H1 (cell line): ENCODE measurements around the gene KNOP1. TPM values are rescaled to one million over a fixed set of nuclear protein-coding genes. Genes with fewer than 3 reads are reported as not detected.

ENCODE experiments used
- CTCF ChIA-PET: fragments of 300-600 bp; sonication (Branson Sonifier 250); formaldehyde crosslinking; loops from one replicate; lab custom pipeline; 2021; ENCODE audit not compliant: partially characterized antibody; lab: Charles Lee
- POLR2A ChIA-PET: fragments of 300-600 bp; sonication (Branson Sonifier 250); formaldehyde crosslinking; loops from one replicate; lab custom pipeline; 2021; ENCODE audit warnings: inconsistent platforms; ENCODE audit not compliant: partially characterized antibody; lab: Charles Lee
- DNase-seq, 2 experiments: peaks; one replicate each; pipeline versions ENCODE4 v3.0.0 to v3.0.0-alpha.2; 2010 to 2022; ENCODE audit warnings: low spot score in 2 of 2, low read depth in 1 of 2, mixed read lengths in 1 of 2
- FAIRE-seq: peaks from 2 replicates; lab custom pipeline; 2011; peaks lifted over from hg19 to GRCh38; lab: Jason Lieb, UNC
- H2AFZ ChIP-seq: 2 replicates; pipeline ENCODE4 v1.8.1; 2012; ENCODE audit warnings: low read length, inconsistent platforms
- H2AK5ac ChIP-seq: 2 replicates; pipeline ENCODE4 v1.6.1; 2013; ENCODE audit warnings: low read depth, low read length
- H2BK120ac ChIP-seq: replicated peaks from 2 replicates; pipeline ENCODE3; 2013; ENCODE audit warnings: low read depth, low read length, inconsistent platforms
- H2BK12ac ChIP-seq: 2 replicates; pipeline ENCODE4 v1.6.1; 2013; ENCODE audit warnings: low read depth, low read length
- H2BK15ac ChIP-seq: 2 replicates; pipeline ENCODE4 v1.6.1; 2013; ENCODE audit warnings: low read length
- H2BK20ac ChIP-seq: 2 replicates; pipeline ENCODE4 v1.6.1; 2013; ENCODE audit warnings: low read length
- H2BK5ac ChIP-seq: 2 replicates; pipeline ENCODE4 v1.6.1; 2013; ENCODE audit warnings: low read depth, low read length
- H3K14ac ChIP-seq: 2 replicates; pipeline ENCODE4 v1.6.1; 2013; ENCODE audit warnings: inconsistent platforms; ENCODE audit not compliant: insufficient read length
- H3K18ac ChIP-seq: 2 replicates; pipeline ENCODE4 v1.6.1; 2013; ENCODE audit warnings: low read length; ENCODE audit errors: extremely low read depth
- H3K23ac ChIP-seq: 2 replicates; pipeline ENCODE4 v1.6.1; 2013; ENCODE audit warnings: inconsistent platforms; ENCODE audit not compliant: insufficient read length
- H3K23me2 ChIP-seq: 2 replicates; pipeline ENCODE4 v1.6.1; 2013; ENCODE audit warnings: low read depth, low read length
- H3K27ac ChIP-seq: 2 replicates; pipeline ENCODE4 v1.6.1; 2011; ENCODE audit warnings: low read depth, low read length, inconsistent platforms
- H3K27me3 ChIP-seq, 4 experiments: replicated peaks in 1 of 4; 1 replicate in 1 of 4; 2 replicates in 3 of 4; pipeline versions ENCODE4 v1.6.1 to v1.8.1; 2011 to 2013; ENCODE audit warnings: low read length in 3 of 4, mild to moderate bottlenecking in 3 of 4, inconsistent platforms in 2 of 4, mixed read lengths in 2 of 4, moderate library complexity in 1 of 4; ENCODE audit not compliant: control insufficient read depth in 3 of 4, insufficient read depth in 3 of 4; ENCODE audit errors: extremely low read depth in 1 of 4
- H3K36me3 ChIP-seq, 4 experiments: 2 replicates each; pipeline versions ENCODE4 v1.6.1 to v1.8.1; 2011 to 2013; ENCODE audit warnings: mild to moderate bottlenecking in 4 of 4, low read length in 3 of 4, moderate library complexity in 2 of 4, control low read depth in 1 of 4, inconsistent platforms in 1 of 4; ENCODE audit not compliant: insufficient read depth in 4 of 4, control insufficient read depth in 2 of 4
- H3K4ac ChIP-seq: replicated peaks from 2 replicates; pipeline ENCODE3; 2013; ENCODE audit warnings: low read length, low read depth, mixed read lengths, inconsistent platforms; ENCODE audit not compliant: insufficient read length
- H3K4me1 ChIP-seq, 4 experiments: replicated peaks in 1 of 4; 1 replicate in 1 of 4; 2 replicates in 3 of 4; pipeline versions ENCODE4 v1.6.1 to v1.8.1; 2011 to 2013; ENCODE audit warnings: low read length in 3 of 4, inconsistent platforms in 2 of 4, mixed read lengths in 1 of 4; ENCODE audit not compliant: insufficient read depth in 4 of 4, control insufficient read depth in 3 of 4
- H3K4me2 ChIP-seq, 2 experiments: 2 replicates each; pipeline versions ENCODE4 v1.6.1 to v1.8.1; 2011 to 2013; ENCODE audit warnings: low read depth in 2 of 2, low read length in 2 of 2, control low read depth in 1 of 2, inconsistent platforms in 1 of 2, mild to moderate bottlenecking in 1 of 2; ENCODE audit not compliant: insufficient read depth in 1 of 2
- H3K4me3 ChIP-seq, 4 experiments: fragments of 200-600, 300-600 bp in 1 of 4; sonication (generic), shearing (Covaris generic), sonication (Bioruptor Twin) in 1 of 4; 2 replicates each; pipeline versions ENCODE4 v1.5.1 to v1.8.1; 2011 to 2016; ENCODE audit warnings: low read length in 4 of 4, low read depth in 3 of 4, control low read depth in 2 of 4, inconsistent platforms in 2 of 4, mild to moderate bottlenecking in 2 of 4, mixed read lengths in 1 of 4, moderate library complexity in 1 of 4; ENCODE audit not compliant: insufficient read depth in 2 of 4; ENCODE audit errors: extremely low read depth in 1 of 4
- H3K56ac ChIP-seq: replicated peaks from 2 replicates; pipeline ENCODE3; 2013; ENCODE audit warnings: low read depth, mild to moderate bottlenecking, mixed read lengths, low read length, inconsistent platforms; ENCODE audit not compliant: insufficient read length
- H3K79me1 ChIP-seq: 2 replicates; pipeline ENCODE4 v1.6.1; 2013; ENCODE audit warnings: low read depth, low read length, control low read depth
- H3K79me2 ChIP-seq, 2 experiments: 2 replicates each; pipeline versions ENCODE4 v1.6.1 to v1.8.1; 2012 to 2013; ENCODE audit warnings: low read length in 2 of 2, mild to moderate bottlenecking in 2 of 2, inconsistent platforms in 1 of 2; ENCODE audit not compliant: insufficient read depth in 2 of 2, control insufficient read depth in 1 of 2
- H3K9ac ChIP-seq, 4 experiments: replicated peaks in 1 of 4; 1 replicate in 1 of 4; 2 replicates in 3 of 4; pipeline versions ENCODE4 v1.6.1 to v1.8.1; 2011 to 2013; ENCODE audit warnings: low read depth in 3 of 4, low read length in 3 of 4, control low read depth in 2 of 4, mild to moderate bottlenecking in 2 of 4, moderate library complexity in 2 of 4, inconsistent platforms in 1 of 4; ENCODE audit errors: extremely low read depth in 1 of 4
- H3K9me3 ChIP-seq, 2 experiments: 2 replicates each; pipeline versions ENCODE4 v1.6.1 to v1.8.1; 2012 to 2013; ENCODE audit warnings: mild to moderate bottlenecking in 2 of 2, moderate library complexity in 2 of 2, control low read depth in 1 of 2, inconsistent platforms in 1 of 2, low read depth in 1 of 2, low read length in 1 of 2, mixed read lengths in 1 of 2; ENCODE audit not compliant: insufficient read depth in 2 of 2
- H4K20me1 ChIP-seq, 2 experiments: replicated peaks in 1 of 2; 2 replicates each; pipeline versions ENCODE3 to v1.8.1; 2011 to 2013; ENCODE audit warnings: inconsistent platforms in 2 of 2, low read length in 2 of 2, mild to moderate bottlenecking in 1 of 2; ENCODE audit not compliant: insufficient read depth in 2 of 2, control insufficient read depth in 1 of 2
- H4K5ac ChIP-seq: 2 replicates; pipeline ENCODE4 v1.6.1; 2013; ENCODE audit warnings: low read length, low read depth, mixed read lengths, inconsistent platforms; ENCODE audit not compliant: insufficient read length
- H4K8ac ChIP-seq: 2 replicates; pipeline ENCODE4 v1.8.0; 2013; ENCODE audit warnings: mild to moderate bottlenecking, moderate library complexity, low read length, inconsistent platforms; ENCODE audit not compliant: insufficient read depth; ENCODE audit errors: extremely low read depth
- H4K91ac ChIP-seq: replicated peaks from 2 replicates; pipeline ENCODE3; 2013; ENCODE audit warnings: low read length, mixed read lengths, inconsistent platforms; ENCODE audit not compliant: insufficient read length
- CREB1 ChIP-seq: IDR thresholded peaks from 2 replicates; pipeline ENCODE4 v1.6.1; 2012; ENCODE audit warnings: inconsistent platforms
- EGR1 ChIP-seq: IDR thresholded peaks from 2 replicates; pipeline ENCODE4 v1.6.1; 2011; ENCODE audit warnings: low read depth, low read length, borderline replicate concordance
- JUND ChIP-seq: IDR thresholded peaks from 2 replicates; pipeline ENCODE4 v1.6.1; 2011; ENCODE audit warnings: mild to moderate bottlenecking, improper control_type of control experiment, low read length
- PHF8 ChIP-seq: fragments of 200-600 bp; sonication (generic); conservative IDR thresholded peaks from 2 replicates; pipeline ENCODE4 v1.7.1; 2012; ENCODE audit warnings: low read depth, mild to moderate bottlenecking, inconsistent platforms, low read length, moderate library complexity
- RAD21 ChIP-seq, 2 experiments: IDR thresholded peaks in 1 of 2; conservative IDR thresholded peaks in 1 of 2; 2 replicates each; pipeline ENCODE4 v1.6.1; 2011; ENCODE audit warnings: low read depth in 2 of 2, low read length in 2 of 2, improper control_type of control experiment in 1 of 2, inconsistent platforms in 1 of 2, mild to moderate bottlenecking in 1 of 2, moderate library complexity in 1 of 2
- SP4 ChIP-seq: IDR thresholded peaks from 2 replicates; pipeline ENCODE4 v1.6.1; 2012; ENCODE audit warnings: low read length, inconsistent platforms
- SRF ChIP-seq: IDR thresholded peaks from 2 replicates; pipeline ENCODE4 v1.6.1; 2011; ENCODE audit warnings: mild to moderate bottlenecking, low read depth, low read length, moderate library complexity
- TBP ChIP-seq: IDR thresholded peaks from 2 replicates; pipeline ENCODE4 v1.6.1; 2011; ENCODE audit warnings: low read depth, low read length, improper control_type of control experiment
- USF2 ChIP-seq: IDR thresholded peaks from 2 replicates; pipeline ENCODE4 v1.6.1; 2011; ENCODE audit warnings: low read length, improper control_type of control experiment
- YY1 ChIP-seq: IDR thresholded peaks from 2 replicates; pipeline ENCODE4 v1.6.1; 2011; ENCODE audit warnings: low read depth, mild to moderate bottlenecking, low read length
- ZNF274 ChIP-seq: IDR thresholded peaks from 2 replicates; pipeline ENCODE4 v1.7.0; 2012; ENCODE audit warnings: low read length, borderline replicate concordance; ENCODE audit errors: extremely low read depth
- WGBS, 2 experiments: shearing (Covaris generic) in 1 of 2; methylation state at CpG; one replicate each; pipeline versions ENCODE4 v1.1.6 to v1.1.7; 2013 to 2015; ENCODE audit warnings: low lambda C conversion rate in 2 of 2, mixed read lengths in 2 of 2, inconsistent platforms in 1 of 2, low coverage in 1 of 2, missing lambda C conversion rate in 1 of 2; ENCODE audit not compliant: insufficient replicate concordance in 2 of 2, insufficient coverage in 1 of 2, insufficient read length in 1 of 2; ENCODE audit errors: extremely low coverage in 1 of 2, missing lambda C conversion rate in 1 of 2; 5-methylcytosine and 5-hydroxymethylcytosine counted together
- polyA plus RNA-seq, 7 experiments: library from polyadenylated mRNA; depleted of rRNA in 3 of 7; stranded (reverse) in 5 of 7; unstranded in 2 of 7; fragments of >200 nt in 5 of 7; fragments of 200-250 nt in 2 of 7; gene quantifications; 1 replicate in 5 of 7; 2 replicates in 1 of 7; 4 replicates in 1 of 7; pipeline versions ENCODE4 v1.2.1 to v1.2.3, GENCODE V29; 2011 to 2013; ENCODE audit warnings: missing spikeins in 2 of 7, mixed read lengths in 2 of 7
- total RNA-seq: library from RNA; stranded (reverse); fragmentation: NEBNext Ultra II Directional; extraction: Animal tissue kit (Norgen Biotek cat#: 25700); gene quantifications from 2 replicates; pipeline ENCODE4 v1.2.1, GENCODE V29; 2021

Gene KNOP1
- total and polyA plus RNA-seq, 2 of the 8 experiments (the other 6 are each of a cell fraction or from before 2014, with no cell fraction given): 21.6 to 87.9 TPM

- peaks cover 7 to 92% of the 10 kb centered on the region in 2 experiments; a peak in 3 of 4 replicates for H3K79me2 ChIP-seq
- TF ChIP-seq SP4 (no peak), PHF8 (no peak), YY1 (no peak), CREB1 (no peak), EGR1 (no peak), ZNF274 (no peak), JUND (no peak), SRF (no peak), USF2 (no peak), RAD21 (IDR thresholded peaks at IDR 0.05 in 1 of 2, conservative IDR thresholded peaks at IDR 0.05 in 1 of 2; ENCODE audit: low read depth in 2 of 2, low read length in 2 of 2) (no peak), TBP (no peak)
Observed at GRCh38 chr16:19707569-19708295, 10.3 kb downstream of the KNOP1 start.

More at GRCh38 chr16:19707569-19708295, 10.3 kb downstream of the KNOP1 start:
- Histone ChIP-seq H3K4me2 (0 out of 4 replicates have a peak overlapping the region, but pooled peaks of 1 of the 2 experiments have one; percentile 4), H3K23ac (no peak overlapping the region), H3K4me1 (peaks cover 12 to 49% (median 35%) of the 10 kb centered on the region in 4 experiments), H3K4me3 (no peak overlapping the region; a peak in 1 of 8 replicates), H3K4ac (no peak overlapping the region), H4K5ac (no peak overlapping the region), H3K36me3 (peaks cover 34 to 88% (median 56%) of the 10 kb centered on the region in 4 experiments), H3K27ac (0 out of 2 replicates have a peak overlapping the region, but pooled peaks have one; percentile 22), H2BK5ac (peak overlapping the region; percentile 15; the same call in 1 of the 2 replicates), H3K18ac (no peak overlapping the region; the same call in 1 of the 2 replicates), H3K23me2 (no peaks in the 10 kb centered on the region), H4K20me1 (peaks cover 41 to 56% of the 10 kb centered on the region in 2 experiments), H3K9me3 (no peaks in the 10 kb centered on the region), H2AK5ac (0 out of 2 replicates have a peak overlapping the region, but pooled peaks have one; percentile 28), H2BK15ac (no peak overlapping the region), H4K91ac (peak overlapping the region; percentile 15), H3K14ac (no peak overlapping the region), H3K56ac (no peak overlapping the region), H3K79me1 (peaks cover 33% of the 10 kb centered on the region), H2BK12ac (peak overlapping the region; percentile 50), H3K9ac (no peak overlapping the region), H2BK120ac (no peak overlapping the region), H2AFZ (no peak overlapping the region), H4K8ac (no peak overlapping the region), H3K27me3 (no peaks in the 10 kb centered on the region), H2BK20ac (no peak overlapping the region)
- POLR2A ChIA-PET: interaction anchor here (1.1 to 4.2 kb wide), 5 partner anchors 8 to 154 kb away, joined by 3 to 23 read pairs (median 6); partner anchors contain the start of genes IQCK and KNOP1
- 89% methylated on average over 5 of the region's 22 CpGs; no CpG with 5 or more reads in 1 of the 2 experiments for WGBS, 2 experiments
- DNase-seq (no peak), FAIRE-seq (no peak)
- CTCF ChIA-PET: interaction anchor here (0.6 to 1.5 kb wide), 5 partner anchors 29 to 179 kb away, joined by 3 to 5 read pairs (median 3); no protein-coding TSS in a partner anchor
